Breast epithelium (tissue), 4 donors: ENCODE data around the gene SYMPK. TPM values are rescaled to one million over a fixed set of nuclear protein-coding genes. Genes with fewer than 3 reads are reported as not detected.

Source experiments
- DNase-seq, 2 donors: peaks; one replicate each; pipeline ENCODE4 v3.0.0-alpha.2; 2019; ENCODE audit warnings: low spot score in 2 of 2
- H3K27ac ChIP-seq, 2 donors: fragments of 200-600 bp; sonication (generic) in 1 of 2; one replicate each; pipeline ENCODE4 v1.5.1; 2016 to 2019; ENCODE audit warnings: mild to moderate bottlenecking in 1 of 2
- H3K27me3 ChIP-seq, 2 donors: fragments of 200-600 bp; sonication (generic) in 1 of 2; one replicate each; pipeline versions ENCODE4 v1.5.1 to v1.6.0; 2017 to 2019; ENCODE audit warnings: control low read depth in 1 of 2, mild to moderate bottlenecking in 1 of 2
- H3K36me3 ChIP-seq: fragments of 200-600 bp; one replicate; pipeline ENCODE4 v1.5.1; 2019
- H3K4me1 ChIP-seq, 2 donors: fragments of 200-600 bp; sonication (generic); one replicate each; pipeline ENCODE4 v1.5.1; 2016 to 2019; ENCODE audit warnings: control low read depth in 1 of 2
- H3K4me3 ChIP-seq, 3 donors: fragments of 200-600 bp; sonication (generic); 1 replicate in 2 of 3; 2 replicates in 1 of 3; pipeline ENCODE4 v1.5.1; 2016 to 2019; ENCODE audit warnings: mild to moderate bottlenecking in 3 of 3, moderate library complexity in 2 of 3
- H3K9me3 ChIP-seq, 2 donors: fragments of 200-600 bp; sonication (generic) in 1 of 2; one replicate each; pipeline ENCODE4 v1.5.1; 2016 to 2019; ENCODE audit warnings: control low read depth in 1 of 2
- POLR2A ChIP-seq: fragments of 450-650 bp; IDR thresholded peaks from one replicate; pipeline ENCODE4 v1.6.1; 2016; ENCODE audit warnings: antibody characterized with exemption, mild to moderate bottlenecking, moderate library complexity
- POLR2AphosphoS5 ChIP-seq, 3 donors: sonication (generic); formaldehyde crosslinking; IDR thresholded peaks; one replicate each; pipeline ENCODE4 v1.6.1; 2017; ENCODE audit warnings: antibody characterized with exemption in 3 of 3
- intact Hi-C: fragments of 100-400 bp; cut with DNase I; formaldehyde crosslinking; loops from one replicate; pipeline ENCODE4 v1.15.1; 2023; ENCODE audit warnings: low total_unique reads
- total RNA-seq, 3 donors: library from RNA; depleted of rRNA; stranded (reverse); fragments of >200 nt; gene quantifications; one replicate each; pipeline ENCODE4 v1.1.0, GENCODE V29; 2016
- TF ChIP-seq, protein P1 (sequence below), 3 donors: fragments of 450-650 bp; IDR thresholded peaks; one replicate each; pipeline ENCODE4 v1.5.1; 2016 to 2017; ENCODE audit warnings: antibody characterized with exemption in 3 of 3, mild to moderate bottlenecking in 3 of 3, moderate library complexity in 3 of 3

SYMPK gene
- total RNA-seq, 3 donors from 2014 or later = 24.3 to 50.8 (median 31.3) TPM

DNA sequence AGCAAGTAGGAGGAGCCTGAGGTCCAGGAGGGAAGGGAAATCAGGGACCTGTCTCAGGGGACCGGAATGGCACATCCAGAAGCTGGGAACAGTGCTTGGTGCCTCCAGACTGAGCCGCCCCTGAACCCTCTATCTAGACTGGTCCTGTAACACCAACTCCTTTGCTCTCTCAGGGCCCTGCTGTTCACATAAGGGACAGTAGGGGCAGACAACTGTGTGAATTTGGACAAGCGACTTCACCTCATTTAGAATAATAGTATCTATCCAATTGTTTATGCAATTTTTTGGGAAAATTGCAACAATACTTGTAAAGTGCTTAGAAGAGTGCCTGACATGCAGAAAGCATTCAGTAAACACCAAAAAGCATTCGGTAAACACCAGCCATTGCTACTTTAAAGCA is 14.0 kb downstream of the SYMPK start:
- Histone ChIP-seq H3K4me1 (no peaks in the 10 kb centered on the region), H3K9me3 (no peaks in the 10 kb centered on the region), H3K27me3 (no peaks in the 10 kb centered on the region), H3K36me3 (no peaks in the 10 kb centered on the region), H3K4me3 (no peak overlapping the region), H3K27ac (no peak overlapping the region)
- intact Hi-C loops = no loop called here
- DNase-seq = no peak
- TF ChIP-seq, protein P1, sequence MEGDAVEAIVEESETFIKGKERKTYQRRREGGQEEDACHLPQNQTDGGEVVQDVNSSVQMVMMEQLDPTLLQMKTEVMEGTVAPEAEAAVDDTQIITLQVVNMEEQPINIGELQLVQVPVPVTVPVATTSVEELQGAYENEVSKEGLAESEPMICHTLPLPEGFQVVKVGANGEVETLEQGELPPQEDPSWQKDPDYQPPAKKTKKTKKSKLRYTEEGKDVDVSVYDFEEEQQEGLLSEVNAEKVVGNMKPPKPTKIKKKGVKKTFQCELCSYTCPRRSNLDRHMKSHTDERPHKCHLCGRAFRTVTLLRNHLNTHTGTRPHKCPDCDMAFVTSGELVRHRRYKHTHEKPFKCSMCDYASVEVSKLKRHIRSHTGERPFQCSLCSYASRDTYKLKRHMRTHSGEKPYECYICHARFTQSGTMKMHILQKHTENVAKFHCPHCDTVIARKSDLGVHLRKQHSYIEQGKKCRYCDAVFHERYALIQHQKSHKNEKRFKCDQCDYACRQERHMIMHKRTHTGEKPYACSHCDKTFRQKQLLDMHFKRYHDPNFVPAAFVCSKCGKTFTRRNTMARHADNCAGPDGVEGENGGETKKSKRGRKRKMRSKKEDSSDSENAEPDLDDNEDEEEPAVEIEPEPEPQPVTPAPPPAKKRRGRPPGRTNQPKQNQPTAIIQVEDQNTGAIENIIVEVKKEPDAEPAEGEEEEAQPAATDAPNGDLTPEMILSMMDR (IDR thresholded peaks at IDR 0.05) = peak in 1 of 3 donors; percentile 8
- no peak for TF ChIP-seq POLR2AphosphoS5 (IDR thresholded peaks at IDR 0.05)

DNA sequence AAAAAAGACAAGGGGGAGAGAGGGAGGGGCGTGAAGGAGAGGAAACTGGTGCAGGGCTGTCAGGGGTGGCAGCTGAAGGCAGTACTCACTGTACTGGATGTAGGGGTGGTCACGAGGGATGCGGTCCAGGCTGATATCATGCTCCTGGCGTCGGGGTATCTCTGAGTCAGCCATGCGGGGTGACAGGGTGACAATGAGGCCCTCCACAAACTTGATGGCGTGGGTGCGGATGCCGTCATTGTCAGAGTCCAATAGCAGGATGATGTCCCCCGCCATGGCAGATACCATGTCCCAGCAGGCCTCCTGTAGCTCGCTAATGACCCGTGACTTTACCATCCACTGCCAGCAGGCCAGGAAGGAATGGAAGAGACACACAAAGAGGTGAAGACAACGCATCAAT is 15.3 kb downstream of the SYMPK start:
- H3K27ac ChIP-seq = no peak overlapping the region
- H3K9me3 ChIP-seq = no peaks in the 10 kb centered on the region
- H3K4me3 ChIP-seq = no peak overlapping the region
- H3K4me1 ChIP-seq = no peaks in the 10 kb centered on the region
- H3K36me3 ChIP-seq = no peaks in the 10 kb centered on the region
- no peaks in the 10 kb centered on the region for H3K27me3 ChIP-seq
- TF ChIP-seq, protein P1 (IDR thresholded peaks at IDR 0.05) = no peak
- TF ChIP-seq POLR2AphosphoS5 (IDR thresholded peaks at IDR 0.05) = no peak
- no peak for TF ChIP-seq POLR2A
- intact Hi-C loops = no loop called here
- DNase-seq = no peak

DNA sequence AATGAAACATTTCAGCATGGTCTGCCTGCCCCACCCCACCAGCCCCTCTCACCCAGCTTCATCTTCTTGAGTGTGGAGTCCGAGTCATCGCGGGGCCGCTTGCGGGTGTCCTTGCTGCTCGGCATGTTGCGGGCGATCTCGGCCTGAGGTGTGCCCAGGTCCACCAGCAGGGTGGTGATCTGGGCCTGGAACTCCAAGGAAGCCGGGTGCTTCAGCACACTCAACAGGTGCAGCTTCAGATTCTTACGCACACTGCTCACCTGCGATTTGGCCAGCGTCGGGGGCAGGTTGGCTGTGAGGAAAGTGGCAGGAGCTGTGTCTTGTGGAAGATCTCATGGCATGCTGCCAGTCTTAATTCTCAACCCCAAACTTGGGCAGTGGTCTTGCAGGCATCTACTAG is 20.7 kb downstream of the SYMPK start:
- Histone ChIP-seq H3K4me3 (no peak overlapping the region), H3K9me3 (no peaks in the 10 kb centered on the region), H3K27me3 (no peaks in the 10 kb centered on the region), H3K27ac (no peak overlapping the region), H3K4me1 (no peaks in the 10 kb centered on the region), H3K36me3 (peaks cover 10% of the 10 kb centered on the region)
- intact Hi-C loops = no loop called here
- no peak for DNase-seq
- TF ChIP-seq, protein P1 (IDR thresholded peaks at IDR 0.05) = no peak
- TF ChIP-seq POLR2AphosphoS5 (IDR thresholded peaks at IDR 0.05) (no peak), POLR2A (no peak)

DNA sequence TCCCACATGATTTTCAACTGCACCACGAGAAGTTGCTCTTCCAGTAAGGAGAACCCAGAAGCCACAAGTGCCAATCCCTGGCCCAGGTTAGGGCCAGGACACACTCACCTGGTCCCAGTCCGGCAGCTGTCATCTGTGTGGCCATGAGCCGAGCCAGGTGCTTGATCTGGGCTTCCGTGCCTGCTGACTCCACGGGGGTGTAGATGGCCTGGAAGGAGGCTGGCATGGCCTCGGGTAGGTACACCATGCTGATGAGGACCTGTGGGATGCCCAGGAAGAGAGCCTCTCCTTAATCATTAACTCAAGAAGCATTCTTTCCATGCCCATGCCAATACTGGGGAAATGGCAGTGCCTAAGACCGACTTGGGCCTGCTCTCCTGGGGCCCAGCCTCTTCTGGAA is 28.0 kb downstream of the SYMPK start:
- H3K9me3 ChIP-seq = no peaks in the 10 kb centered on the region
- TF ChIP-seq POLR2A (no peak), POLR2AphosphoS5 (IDR thresholded peaks at IDR 0.05) (no peak)
- TF ChIP-seq, protein P1 (IDR thresholded peaks at IDR 0.05) = no peak
- H3K4me1 ChIP-seq = no peaks in the 10 kb centered on the region
- no peak overlapping the region for H3K4me3 ChIP-seq
- no peak for DNase-seq
- no peak overlapping the region for H3K27ac ChIP-seq
- no peaks in the 10 kb centered on the region for H3K27me3 ChIP-seq
- intact Hi-C loops = no loop called here
- H3K36me3 ChIP-seq = peaks cover 11% of the 10 kb centered on the region

DNA sequence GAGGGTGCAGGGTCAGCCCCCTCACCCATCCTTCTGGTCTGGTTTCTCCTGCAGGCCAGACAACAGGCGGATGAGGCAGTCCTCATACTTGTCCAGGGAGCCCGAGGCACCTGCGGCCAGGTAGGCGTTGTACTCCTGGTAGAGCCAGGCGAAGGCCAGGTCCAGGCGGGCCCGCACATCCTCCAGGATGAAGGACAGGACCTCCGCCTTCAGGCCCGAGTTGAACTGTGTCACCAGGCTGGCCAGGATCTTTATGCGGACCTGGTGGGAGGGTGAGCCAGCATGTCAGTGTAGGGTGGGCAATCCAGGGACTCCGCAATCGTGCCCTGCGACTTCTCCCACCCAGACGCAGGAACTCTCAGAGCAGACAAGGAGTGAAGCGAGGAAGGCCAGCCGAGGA is 34.0 kb downstream of the SYMPK start:
- no peak for TF ChIP-seq POLR2A
- no peak for TF ChIP-seq POLR2AphosphoS5 (IDR thresholded peaks at IDR 0.05)
- TF ChIP-seq, protein P1 (IDR thresholded peaks at IDR 0.05) = no peak
- Histone ChIP-seq H3K4me3 (no peak overlapping the region), H3K4me1 (peaks cover 0 to 7% of the 10 kb centered on the region in 2 donors), H3K27ac (no peak overlapping the region), H3K27me3 (no peaks in the 10 kb centered on the region), H3K9me3 (no peaks in the 10 kb centered on the region), H3K36me3 (peaks cover 11% of the 10 kb centered on the region)
- DNase-seq = no peak
- intact Hi-C loops = no loop called here
